Measurements from ENCODE around the gene SPATS1. TPM values are rescaled to one million over a fixed set of nuclear protein-coding genes. Genes with fewer than 3 reads are reported as not detected.

Gene SPATS1, protein sequence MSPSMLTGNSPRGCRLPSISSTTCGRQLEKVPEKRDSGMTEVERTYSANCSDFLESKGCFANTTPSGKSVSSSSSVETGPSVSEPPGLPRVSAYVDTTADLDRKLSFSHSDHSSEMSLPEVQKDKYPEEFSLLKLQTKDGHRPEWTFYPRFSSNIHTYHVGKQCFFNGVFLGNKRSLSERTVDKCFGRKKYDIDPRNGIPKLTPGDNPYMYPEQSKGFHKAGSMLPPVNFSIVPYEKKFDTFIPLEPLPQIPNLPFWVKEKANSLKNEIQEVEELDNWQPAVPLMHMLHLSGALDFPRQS
- total RNA-seq, result not detected
- long read RNA-seq, result 0 reads

DNA sequence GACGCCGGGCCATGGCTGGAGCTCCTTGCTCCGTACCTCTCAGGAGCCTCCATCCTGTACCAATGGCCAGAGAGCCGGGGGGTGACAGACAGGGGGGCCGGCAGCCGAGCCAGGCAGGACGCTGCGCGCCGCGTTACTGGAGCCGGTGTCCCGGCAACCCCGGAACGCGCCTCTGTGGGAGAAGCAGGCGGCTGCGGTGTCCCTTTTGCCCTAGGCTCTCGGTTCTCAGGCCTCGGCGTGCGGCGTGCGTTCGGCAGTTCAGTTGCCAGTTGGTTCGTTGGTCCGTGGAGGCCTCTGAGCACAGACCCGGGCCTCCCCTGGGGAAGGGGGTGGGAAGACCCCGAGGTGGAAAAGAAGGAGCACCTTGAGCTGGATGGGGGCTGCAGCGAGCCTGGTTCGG lies at the start of gene SPATS1:
SPATS1 (plus strand) TSS at position 162 of the 400 bp plus-strand sequence. CDS start 446 bp downstream, outside the sequence.
- intact Hi-C loops (cut with DNase I), result no loop called here
- DNase-seq (ENCODE audit: low spot score), result no peak

GRCh38 chr6:44292661-44293365 lies 49.6 kb upstream of the SPATS1 start:
- DNase-seq (ENCODE audit: low spot score), result no peak
- intact Hi-C loops (cut with DNase I), result no loop called here

GRCh38 chr6:44294832-44295791 lies 47.3 kb upstream of the SPATS1 start:
- no peak for DNase-seq (ENCODE audit: low spot score)
- intact Hi-C loops (cut with DNase I), result no loop called here

- intact Hi-C loops (cut with DNase I), result no loop called here
Observed at GRCh38 chr6:44297063-44298038, 45.1 kb upstream of the SPATS1 start.

DNA sequence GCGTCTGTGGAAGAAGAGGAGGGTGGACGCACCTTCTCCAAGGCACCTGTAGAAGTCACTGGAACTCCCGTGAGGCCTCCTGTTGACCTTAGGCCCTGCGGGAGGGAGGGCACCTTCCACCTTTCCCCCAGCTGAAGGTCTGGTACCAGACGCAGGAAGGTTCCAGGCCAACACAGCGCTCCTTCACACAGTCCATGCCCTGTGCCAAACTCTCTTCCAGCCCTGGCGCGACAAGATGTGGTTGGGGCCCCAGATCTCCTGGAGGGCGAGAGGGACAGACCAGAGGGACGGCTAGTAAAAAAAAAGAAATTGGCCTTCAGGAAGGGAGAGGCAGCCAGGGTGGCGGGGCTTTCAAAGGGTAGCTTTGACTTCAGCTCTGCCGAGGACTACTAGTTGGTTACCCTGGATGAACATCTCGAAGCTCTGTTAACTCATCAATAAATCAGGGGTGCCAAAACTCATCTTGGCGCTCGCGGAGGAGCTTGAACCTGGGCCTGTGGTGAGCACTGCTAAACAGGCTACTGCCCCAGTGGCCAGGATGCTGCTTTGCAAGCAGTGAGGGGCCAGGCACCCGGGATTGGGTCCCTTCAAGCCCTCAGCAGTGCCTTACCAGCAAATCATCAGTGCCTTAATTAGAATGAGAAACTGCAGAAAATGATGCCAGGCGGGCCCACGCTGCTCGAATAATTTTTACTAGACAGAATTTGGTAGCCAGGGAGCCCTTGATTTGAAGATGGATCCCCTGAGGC lies 44.2 kb upstream of the SPATS1 start:
- DNase-seq (ENCODE audit: low spot score), result no peak
- intact Hi-C loops (cut with DNase I), result no loop called here

More at GRCh38 chr6:44297063-44298038, 45.1 kb upstream of the SPATS1 start:
- no peak for DNase-seq (ENCODE audit: low spot score)

GRCh38 chr6:44298864-44299263 lies 43.6 kb upstream of the SPATS1 start:
- no peak for DNase-seq (ENCODE audit: low spot score)
- intact Hi-C loops (cut with DNase I), result no loop called here

DNA sequence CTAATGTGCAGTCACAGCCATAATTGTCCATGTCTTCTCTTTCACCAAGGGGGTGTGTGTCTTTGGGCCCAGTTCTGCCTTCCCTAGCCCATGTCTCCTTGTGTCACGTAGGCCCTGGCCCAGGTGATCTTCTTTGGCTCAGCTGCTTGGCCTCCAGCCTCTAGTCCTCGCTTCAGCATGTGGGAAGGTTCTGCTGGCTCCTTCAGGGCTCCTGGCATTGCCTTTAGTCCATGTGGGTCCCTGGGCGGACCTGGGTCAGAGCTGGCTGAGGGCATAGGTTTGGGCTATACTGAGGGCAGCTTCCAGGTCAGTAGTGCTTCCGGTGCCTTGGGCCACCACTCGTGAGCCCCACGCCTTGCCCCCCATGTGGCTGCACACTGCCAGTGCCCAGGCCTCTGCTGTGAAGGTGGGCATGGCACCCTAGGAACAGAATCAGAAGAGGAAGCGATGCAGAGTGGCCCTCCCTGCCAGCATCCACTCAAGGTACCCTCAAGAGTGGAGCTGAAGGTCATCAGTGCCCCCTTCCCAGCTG lies 42.1 kb upstream of the SPATS1 start:
- intact Hi-C loops (cut with DNase I), result no loop called here
- no peak for DNase-seq (ENCODE audit: low spot score)

- DNase-seq (ENCODE audit: low spot score), result no peak
- intact Hi-C loops (cut with DNase I), result no loop called here
Observed at GRCh38 chr6:44301106-44301505, 41.3 kb upstream of the SPATS1 start.

- intact Hi-C loops (cut with DNase I), result no loop called here
Observed at GRCh38 chr6:44301782-44302564, 40.5 kb upstream of the SPATS1 start.

DNA sequence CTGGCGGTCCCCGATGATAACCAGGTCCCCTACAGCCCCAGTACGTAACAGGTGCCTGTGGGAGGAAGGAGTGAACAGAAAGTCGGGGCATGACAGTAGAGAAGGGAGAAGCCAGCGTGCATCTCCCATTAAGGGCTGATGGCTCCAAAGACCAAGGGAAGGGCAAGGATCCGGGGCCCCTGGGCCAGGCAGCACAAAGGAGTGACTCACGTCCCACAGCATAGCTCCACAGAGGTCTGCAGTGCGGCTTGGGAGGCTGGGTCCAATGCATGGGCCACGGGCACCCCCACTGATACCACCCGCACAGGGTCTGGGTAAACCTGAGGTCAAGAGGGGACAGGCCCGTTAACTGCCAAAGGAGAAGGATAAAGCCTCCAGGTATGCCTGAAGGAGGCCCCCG lies 39.6 kb upstream of the SPATS1 start:
- DNase-seq (ENCODE audit: low spot score), result no peak
- intact Hi-C loops (cut with DNase I), result no loop called here

More at GRCh38 chr6:44301782-44302564, 40.5 kb upstream of the SPATS1 start:
- DNase-seq (ENCODE audit: low spot score), result no peak

DNA sequence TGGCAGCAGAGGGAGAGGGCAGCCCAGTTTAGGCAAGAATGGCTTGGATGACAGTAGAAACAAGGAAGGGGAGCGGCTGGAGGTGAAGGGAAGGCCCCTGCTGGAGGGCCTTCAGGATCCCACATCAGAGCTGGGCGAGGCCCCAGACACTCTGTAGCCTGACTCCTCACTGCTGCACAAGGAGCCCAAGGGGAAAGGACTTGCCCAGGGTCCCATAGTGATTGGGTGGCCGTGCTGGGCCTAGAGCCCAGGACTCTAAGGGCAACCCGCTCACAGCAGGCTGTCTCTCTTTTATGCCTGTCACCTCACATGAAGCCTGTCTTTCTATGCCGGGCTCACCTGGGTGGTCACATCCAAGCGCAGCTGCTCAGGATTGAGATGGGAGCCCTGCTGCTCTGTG lies 38.6 kb upstream of the SPATS1 start:
- no peak for DNase-seq (ENCODE audit: low spot score)
- intact Hi-C loops (cut with DNase I), result no loop called here

GRCh38 chr6:44304282-44305199 lies 37.9 kb upstream of the SPATS1 start:
- intact Hi-C loops (cut with DNase I), result no loop called here

DNA sequence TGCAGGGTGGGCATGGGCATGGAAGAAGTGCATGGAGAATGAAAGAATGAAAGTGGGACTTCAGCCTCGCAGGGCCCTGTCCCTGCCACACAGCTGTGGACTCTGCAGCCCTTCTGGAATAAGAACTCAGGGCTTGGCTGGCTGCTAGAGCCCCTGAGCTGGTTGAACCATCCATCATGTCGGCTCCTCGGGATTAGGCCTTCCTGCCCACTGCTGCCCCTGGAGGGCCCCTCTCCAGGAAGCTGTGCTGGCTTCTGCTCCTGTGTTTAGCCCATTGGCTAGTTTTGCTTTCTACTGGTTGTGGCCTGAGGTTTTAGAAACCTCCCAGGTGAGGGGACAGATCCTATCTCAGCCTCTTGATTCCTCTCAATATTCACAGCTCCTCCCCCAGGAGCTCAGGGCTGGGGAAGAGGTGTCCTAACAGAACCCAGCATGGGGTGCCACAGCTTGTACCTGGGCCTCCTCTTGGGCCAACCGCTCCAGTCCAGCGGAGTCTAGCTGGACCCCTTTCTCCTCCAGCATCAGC lies 37.2 kb upstream of the SPATS1 start:
- intact Hi-C loops (cut with DNase I), result no loop called here
- no peak for DNase-seq (ENCODE audit: low spot score)

More at GRCh38 chr6:44304282-44305199, 37.9 kb upstream of the SPATS1 start:
- DNase-seq (ENCODE audit: low spot score), result no peak

GRCh38 chr6:44306710-44307109 lies 35.7 kb upstream of the SPATS1 start:
- intact Hi-C loops (cut with DNase I), result no loop called here

DNA sequence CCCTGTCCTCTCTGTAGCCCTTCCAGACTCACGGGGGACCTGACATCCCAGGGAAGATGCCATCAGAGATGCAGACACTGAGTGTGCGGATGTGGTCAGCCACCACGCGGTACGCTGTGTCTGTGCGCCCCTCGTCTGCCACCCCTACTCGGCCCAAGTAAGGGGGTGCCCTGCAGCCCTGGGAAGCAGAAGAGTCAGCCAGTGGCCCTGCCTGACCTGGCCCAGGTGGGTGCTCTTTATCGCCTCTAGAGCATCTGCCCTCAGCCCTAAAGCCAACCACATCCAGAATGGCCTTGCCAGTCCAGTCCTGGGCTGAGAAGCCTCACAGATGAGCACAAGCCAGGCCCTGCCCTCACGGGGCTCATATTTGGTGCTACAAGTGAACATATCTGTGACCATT lies 35.2 kb upstream of the SPATS1 start:
- intact Hi-C loops (cut with DNase I), result no loop called here
- DNase-seq (ENCODE audit: low spot score), result no peak

More at GRCh38 chr6:44306710-44307109, 35.7 kb upstream of the SPATS1 start:
- DNase-seq (ENCODE audit: low spot score), result no peak

DNA sequence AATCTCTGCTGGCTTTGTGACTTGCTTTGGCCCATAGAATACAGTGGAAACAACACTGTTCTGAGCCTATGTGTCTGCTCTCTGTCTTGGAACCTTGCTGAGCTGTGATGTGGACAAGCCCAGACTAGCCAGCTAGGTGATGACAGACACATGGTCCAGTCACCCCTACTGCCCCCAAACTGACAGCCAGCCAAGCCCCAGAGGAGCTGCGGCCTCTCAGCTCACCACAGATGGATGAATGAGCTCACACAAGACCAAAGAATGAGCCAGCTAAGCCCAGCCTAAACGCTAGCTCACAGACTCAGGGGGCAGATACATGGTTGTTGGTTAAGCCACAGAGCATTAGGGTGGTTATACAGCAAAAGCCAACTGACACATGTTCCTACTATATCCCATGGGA lies 33.4 kb upstream of the SPATS1 start:
- no peak for DNase-seq (ENCODE audit: low spot score)
- intact Hi-C loops (cut with DNase I), result no loop called here

Measured in cardiac septum (tissue), 1 donor.